ENCODE data around the gene LRRC49. TPM values are rescaled to one million over a fixed set of nuclear protein-coding genes. Genes with fewer than 3 reads are reported as not detected.

The LRRC49 gene
- total RNA-seq, 1 donor from 2014 or later, result 8.9 TPM

GRCh38 chr15:71060983-71061382 lies 168.4 kb downstream of the LRRC49 start:
- H3K9me3 Mint-ChIP-seq (ENCODE audit: unreplicated experiment), result peaks cover 26% of the 10 kb centered on the region
- H3K4me1 Mint-ChIP-seq (ENCODE audit: unreplicated experiment), result peaks cover 3% of the 10 kb centered on the region

DNA sequence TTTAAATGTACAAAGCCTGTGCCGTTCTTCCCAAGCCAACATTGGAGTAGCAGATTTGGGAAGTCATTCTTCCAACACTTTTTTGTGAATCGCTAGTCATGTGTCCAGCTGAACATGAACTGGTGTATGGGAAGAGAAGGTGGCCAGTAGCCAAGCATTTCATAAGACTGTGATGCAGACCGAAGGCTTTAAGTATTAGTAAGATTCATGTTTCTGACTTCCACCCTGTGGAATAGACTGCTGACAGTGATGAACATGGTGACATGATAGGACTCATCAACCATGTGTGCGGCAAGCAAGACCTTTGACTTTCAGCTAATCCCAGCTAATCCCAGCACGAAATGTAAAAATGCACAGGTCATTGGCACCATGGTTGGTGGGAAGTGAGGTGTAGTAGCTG lies 174.4 kb downstream of the LRRC49 start:
- Mint-ChIP-seq H3K27me3 (ENCODE audit: unreplicated experiment) (no peaks in the 10 kb centered on the region), H3K9me3 (ENCODE audit: unreplicated experiment) (peaks cover 2% of the 10 kb centered on the region), H3K4me1 (ENCODE audit: unreplicated experiment) (no peaks in the 10 kb centered on the region), H3K36me3 (ENCODE audit: unreplicated experiment) (no peaks in the 10 kb centered on the region), H3K27ac (ENCODE audit: unreplicated experiment) (no peak overlapping the region), H3K4me3 (ENCODE audit: unreplicated experiment) (no peak overlapping the region)
- TF ChIP-seq CTCF (IDR thresholded peaks at IDR 0.05), result no peak
- DNase-seq (ENCODE audit: extremely low spot score, unreplicated experiment), result no peak

More at GRCh38 chr15:71060983-71061382, 168.4 kb downstream of the LRRC49 start:
- TF ChIP-seq CTCF (IDR thresholded peaks at IDR 0.05), result no peak
- Mint-ChIP-seq H3K4me3 (ENCODE audit: unreplicated experiment) (no peak overlapping the region), H3K36me3 (ENCODE audit: unreplicated experiment) (peaks cover 10% of the 10 kb centered on the region), H3K27ac (ENCODE audit: unreplicated experiment) (no peak overlapping the region), H3K27me3 (ENCODE audit: unreplicated experiment) (no peaks in the 10 kb centered on the region)
- DNase-seq (ENCODE audit: extremely low spot score, unreplicated experiment), result no peak

GRCh38 chr15:71069693-71070092 lies 177.1 kb downstream of the LRRC49 start:
- TF ChIP-seq CTCF (IDR thresholded peaks at IDR 0.05), result no peak
- H3K9me3 Mint-ChIP-seq (ENCODE audit: unreplicated experiment), result peaks cover 9% of the 10 kb centered on the region
- no peak for DNase-seq (ENCODE audit: extremely low spot score, unreplicated experiment)
- H3K4me1 Mint-ChIP-seq (ENCODE audit: unreplicated experiment), result no peaks in the 10 kb centered on the region
- no peak overlapping the region for H3K27ac Mint-ChIP-seq (ENCODE audit: unreplicated experiment)
- H3K27me3 Mint-ChIP-seq (ENCODE audit: unreplicated experiment), result peaks cover 9% of the 10 kb centered on the region
- peaks cover 2% of the 10 kb centered on the region for H3K36me3 Mint-ChIP-seq (ENCODE audit: unreplicated experiment)
- H3K4me3 Mint-ChIP-seq (ENCODE audit: unreplicated experiment), result no peak overlapping the region

DNA sequence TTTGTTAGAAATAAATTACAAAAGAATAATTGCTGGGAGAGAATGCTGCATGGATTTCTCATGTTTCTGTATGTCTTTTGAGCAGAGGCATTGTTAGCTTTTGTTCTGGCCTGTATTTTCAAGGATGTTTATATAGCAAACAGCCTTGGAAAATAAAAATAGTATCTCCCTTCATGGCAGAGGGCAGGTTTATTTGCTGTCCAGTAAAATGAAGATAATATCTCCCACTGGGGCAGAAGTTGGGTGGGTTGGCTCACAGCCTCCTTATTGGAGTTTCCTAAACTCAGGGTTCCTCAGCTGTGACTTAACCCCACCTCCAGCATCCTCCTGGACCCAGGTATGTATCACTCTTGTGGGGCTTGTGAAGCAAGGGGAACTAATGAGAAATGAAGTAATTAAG lies 178.9 kb downstream of the LRRC49 start:
- H3K9me3 Mint-ChIP-seq (ENCODE audit: unreplicated experiment), result peaks cover 18% of the 10 kb centered on the region
- no peak for TF ChIP-seq CTCF (IDR thresholded peaks at IDR 0.05)
- H3K27ac Mint-ChIP-seq (ENCODE audit: unreplicated experiment), result no peak overlapping the region
- peaks cover 9% of the 10 kb centered on the region for H3K27me3 Mint-ChIP-seq (ENCODE audit: unreplicated experiment)
- no peak overlapping the region for H3K4me3 Mint-ChIP-seq (ENCODE audit: unreplicated experiment)
- H3K36me3 Mint-ChIP-seq (ENCODE audit: unreplicated experiment), result peaks cover 2% of the 10 kb centered on the region
- H3K4me1 Mint-ChIP-seq (ENCODE audit: unreplicated experiment), result no peaks in the 10 kb centered on the region
- no peak for DNase-seq (ENCODE audit: extremely low spot score, unreplicated experiment)

GRCh38 chr15:71072423-71072822 lies 179.8 kb downstream of the LRRC49 start:
- no peak for DNase-seq (ENCODE audit: extremely low spot score, unreplicated experiment)

More at GRCh38 chr15:71072423-71072822, 179.8 kb downstream of the LRRC49 start:
- Mint-ChIP-seq H3K27ac (ENCODE audit: unreplicated experiment) (no peak overlapping the region), H3K4me1 (ENCODE audit: unreplicated experiment) (no peaks in the 10 kb centered on the region), H3K27me3 (ENCODE audit: unreplicated experiment) (peaks cover 9% of the 10 kb centered on the region), H3K4me3 (ENCODE audit: unreplicated experiment) (no peak overlapping the region), H3K9me3 (ENCODE audit: unreplicated experiment) (peaks cover 18% of the 10 kb centered on the region), H3K36me3 (ENCODE audit: unreplicated experiment) (peaks cover 2% of the 10 kb centered on the region)
- TF ChIP-seq CTCF (IDR thresholded peaks at IDR 0.05), result no peak
